HG03135 (cell line): ENCODE measurements around the gene RASIP1.
"Not testable (repeated sequence)": the region's sequence is repeated elsewhere in the genome, so short reads cannot be mapped to it uniquely, and the experiment has no call there.

ENCODE experiments used
- ATAC-seq: cut with Tn5 transposase; IDR thresholded peaks from one replicate; pipeline ENCODE4 v1.9.1; 2021; ENCODE audit warnings: mild to moderate bottlenecking, moderate library complexity; ENCODE audit not compliant: unreplicated experiment

RASIP1 gene

DNA sequence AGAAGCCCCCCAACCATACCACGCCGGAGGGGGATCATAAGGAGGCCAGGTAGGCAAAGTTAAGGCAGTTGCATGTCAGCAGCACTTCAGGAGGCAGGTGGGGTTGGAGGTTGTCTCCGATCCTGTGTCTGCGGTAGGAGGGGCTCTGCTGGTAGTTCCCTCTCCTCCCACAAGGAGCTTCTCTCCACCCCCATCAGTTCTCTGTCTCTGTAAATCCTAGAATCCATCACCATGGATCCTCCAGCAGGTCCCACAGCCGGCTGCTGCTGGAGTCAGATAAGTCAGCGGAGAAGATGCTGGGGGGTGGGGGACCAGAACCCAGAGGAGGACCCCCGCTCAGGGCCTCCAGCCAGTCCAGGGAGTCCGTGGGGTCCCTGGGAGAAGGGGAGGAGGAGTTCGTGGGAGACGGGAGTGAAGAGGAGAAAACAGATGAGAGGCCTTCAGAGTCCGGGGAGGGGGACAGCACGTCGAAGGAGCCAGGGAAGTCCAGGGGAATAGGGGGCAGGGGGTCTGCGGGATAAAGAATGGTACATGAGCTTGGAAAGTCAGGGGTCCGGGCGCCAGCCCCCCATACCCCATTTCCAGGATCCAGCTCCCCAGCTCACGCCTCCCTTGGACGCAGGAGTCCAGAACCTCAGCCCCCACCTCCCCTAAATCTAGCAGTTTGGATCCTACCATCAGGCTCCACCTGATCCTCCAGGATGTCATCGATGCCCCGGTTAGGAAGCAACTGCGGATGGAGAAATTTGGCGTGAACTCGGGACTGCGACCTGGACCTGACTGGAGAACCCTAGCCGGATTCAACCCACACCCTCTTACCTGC lies 27.2 kb downstream of the RASIP1 start:
- no peak for ATAC-seq

DNA sequence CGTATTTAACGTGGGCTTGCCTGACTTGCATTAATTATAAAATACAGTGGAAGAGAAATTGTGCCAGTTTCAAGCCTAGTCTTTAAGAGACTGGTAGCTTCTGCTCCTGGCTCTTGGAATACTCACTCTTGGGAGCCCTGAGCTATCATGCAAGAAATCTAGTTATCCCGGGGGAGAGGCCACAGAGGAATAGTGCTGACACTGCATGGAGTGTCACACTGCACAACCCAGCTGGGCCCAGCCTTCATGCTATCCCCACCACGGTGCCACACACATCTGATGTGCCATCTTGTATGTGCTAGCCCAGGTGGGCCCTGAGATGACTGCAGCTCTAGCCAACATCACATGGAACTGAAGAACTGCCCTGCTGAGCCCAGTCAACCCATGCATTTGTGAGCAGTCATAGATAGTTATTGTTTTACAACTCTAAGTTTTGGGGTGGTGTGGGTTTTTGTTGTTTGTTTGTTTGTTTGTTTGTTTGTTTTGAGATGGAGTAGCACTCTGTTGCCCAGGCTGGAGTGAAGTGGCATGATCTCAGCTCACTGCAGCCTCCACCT lies 29.2 kb downstream of the RASIP1 start:
- no peak for ATAC-seq

DNA sequence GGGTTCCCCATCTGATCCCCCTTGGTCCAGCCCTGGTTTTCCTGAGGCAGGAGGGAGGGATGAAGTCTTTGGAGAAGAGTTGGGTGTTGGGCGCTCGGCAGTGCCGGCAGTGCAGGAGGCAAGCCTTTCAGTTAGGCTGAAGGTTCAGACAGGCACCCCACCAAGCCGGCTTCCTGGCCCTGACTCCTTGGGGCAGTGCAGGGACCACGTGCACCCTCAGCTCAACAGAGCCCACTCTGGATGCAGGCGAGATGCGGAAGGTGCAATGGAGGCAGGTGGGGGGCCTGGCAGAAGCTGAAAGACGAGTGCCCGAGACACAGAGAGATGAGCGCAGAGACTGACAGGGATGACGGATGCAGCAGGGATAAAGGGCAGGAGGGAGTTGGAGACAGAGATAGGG lies 31.9 kb downstream of the RASIP1 start:
- no peak for ATAC-seq

DNA sequence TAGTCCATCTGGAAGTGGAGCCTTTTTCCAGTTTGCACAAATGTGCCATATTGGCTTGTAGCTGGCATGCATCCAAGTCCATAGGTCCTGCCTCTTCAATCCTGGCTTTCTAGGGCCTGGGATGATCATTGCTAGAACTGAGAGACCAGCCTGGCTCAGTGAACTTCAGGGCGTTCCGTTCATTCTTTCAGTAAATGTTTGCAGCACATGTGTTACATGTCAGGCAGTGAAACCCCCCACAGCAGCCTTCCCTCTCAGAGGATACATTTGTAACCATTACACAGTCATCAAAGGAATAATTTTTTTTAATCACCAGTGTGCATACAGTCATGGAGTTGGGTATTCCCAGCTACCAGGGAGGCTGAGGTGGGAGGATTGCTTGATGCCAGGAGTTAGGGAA lies 35.0 kb downstream of the RASIP1 start:
- ATAC-seq: no peak

DNA sequence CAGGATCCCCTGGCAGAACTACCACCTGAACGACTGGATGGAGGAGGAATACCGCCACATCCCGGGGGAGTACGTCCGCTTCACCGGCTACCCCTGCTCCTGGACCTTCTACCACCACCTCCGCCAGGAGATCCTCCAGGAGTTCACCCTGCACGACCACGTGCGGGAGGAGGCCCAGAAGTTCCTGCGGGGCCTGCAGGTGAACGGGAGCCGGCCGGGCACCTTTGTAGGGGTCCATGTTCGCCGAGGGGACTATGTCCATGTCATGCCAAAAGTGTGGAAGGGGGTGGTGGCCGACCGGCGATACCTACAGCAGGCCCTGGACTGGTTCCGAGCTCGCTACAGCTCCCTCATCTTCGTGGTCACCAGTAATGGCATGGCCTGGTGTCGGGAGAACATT lies 37.1 kb downstream of the RASIP1 start:
- ATAC-seq: no peak

DNA sequence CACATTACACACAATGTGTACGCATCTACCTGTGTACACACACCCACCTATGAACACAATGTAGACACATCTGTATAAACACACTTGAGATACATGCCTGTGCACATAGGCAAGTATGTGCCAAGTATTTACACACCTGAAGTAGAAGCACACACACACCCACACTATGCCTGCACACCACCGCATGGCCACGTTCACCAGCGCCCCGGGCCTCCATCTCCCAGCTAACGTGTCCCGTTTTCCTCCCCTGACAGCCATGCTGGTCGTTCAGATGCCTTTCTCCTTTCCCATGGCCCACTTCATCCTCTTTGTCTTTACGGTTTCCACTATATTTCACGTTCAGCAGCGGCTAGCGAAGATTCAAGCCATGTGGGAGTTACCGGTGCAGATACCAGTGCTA lies 37.7 kb downstream of the RASIP1 start:
- ATAC-seq: no peak

DNA sequence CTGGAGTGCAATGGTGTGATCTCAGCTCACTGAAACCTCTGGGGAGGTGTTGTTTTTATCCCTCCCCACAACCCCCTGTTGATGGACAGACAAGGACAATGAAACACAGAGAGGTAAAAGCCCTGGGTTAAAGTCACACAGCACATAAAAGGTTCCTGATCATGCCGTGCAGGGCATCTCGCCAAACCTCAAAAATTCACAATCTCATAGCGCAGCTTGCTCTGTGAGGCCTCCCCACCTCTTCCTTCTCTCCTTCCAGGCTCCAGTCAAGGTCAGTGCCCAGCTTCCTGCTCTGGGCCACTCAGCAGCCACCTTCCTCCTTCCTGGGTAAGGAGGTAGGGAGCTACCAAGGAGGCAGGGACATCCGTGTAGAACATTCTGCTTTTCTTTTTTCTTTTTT lies 42.4 kb downstream of the RASIP1 start:
- ATAC-seq: no peak

DNA sequence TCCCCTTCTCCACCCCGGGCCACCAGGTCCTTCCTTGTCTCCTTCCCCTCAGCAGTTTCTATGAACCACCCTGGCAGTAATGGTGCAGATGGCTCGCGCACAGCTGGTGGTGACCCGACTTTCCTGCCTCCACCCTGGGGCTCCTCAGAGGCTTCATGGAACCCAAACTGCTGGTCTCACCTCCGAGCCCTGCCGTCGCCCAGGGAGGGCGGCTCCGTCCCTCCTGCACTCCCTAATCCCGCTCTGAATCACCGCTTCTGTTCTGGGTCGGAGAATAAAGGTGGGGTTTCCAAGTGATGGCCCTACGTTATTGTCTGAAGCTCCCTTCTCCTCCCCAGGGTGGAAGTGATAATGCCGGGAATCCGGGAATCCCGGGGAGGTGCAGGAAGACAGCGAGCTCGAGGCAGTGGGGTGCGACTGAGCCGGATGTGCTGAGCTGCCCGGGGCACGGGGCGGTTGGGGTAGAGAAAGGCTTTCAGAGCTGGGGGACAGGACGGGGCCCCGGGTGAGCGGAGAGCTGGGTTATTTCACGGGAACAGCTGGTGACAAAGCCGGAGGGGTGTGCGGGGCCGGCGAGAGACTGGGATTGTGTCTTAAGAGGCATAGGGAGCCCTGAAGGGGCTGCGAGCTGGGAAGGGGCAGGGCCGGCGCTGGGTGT lies 43.9 kb downstream of the RASIP1 start:
- no peak for ATAC-seq

DNA sequence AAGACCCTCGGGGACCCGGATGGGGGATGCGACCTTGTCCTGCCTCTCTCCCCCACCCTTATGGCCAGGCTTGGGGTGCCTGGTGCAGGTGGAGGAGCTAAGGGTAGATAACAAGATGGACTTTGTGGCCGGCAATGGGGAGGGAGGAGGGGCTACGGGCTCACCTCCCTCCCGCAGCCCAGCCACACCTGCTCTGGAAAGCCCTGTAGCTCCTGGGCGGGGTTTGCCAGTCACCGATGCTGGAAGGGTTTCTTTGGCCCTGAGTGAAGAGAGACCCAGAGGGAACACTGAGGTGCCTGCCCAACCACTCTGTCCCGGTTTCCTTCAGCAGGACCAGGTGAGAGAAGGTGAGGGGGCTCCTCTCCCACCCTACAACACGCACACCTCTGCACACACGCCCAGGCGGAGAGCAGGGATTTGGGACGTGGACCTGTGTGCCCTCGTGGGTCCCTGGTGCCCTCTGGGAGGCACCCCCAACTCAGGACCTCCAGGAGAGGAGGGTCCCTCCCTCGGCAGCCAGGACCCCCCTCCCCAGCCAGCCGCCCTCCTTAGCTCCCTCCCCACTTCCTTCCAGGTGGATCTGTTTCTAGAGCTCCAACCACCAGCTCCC lies 44.6 kb downstream of the RASIP1 start, which contains the start of gene FUT2:
TSS of gene FUT2 (plus strand) at position 229 of the 610 bp plus-strand sequence. CDS start 6,986 bp downstream, outside the sequence.
- ATAC-seq: no peak

DNA sequence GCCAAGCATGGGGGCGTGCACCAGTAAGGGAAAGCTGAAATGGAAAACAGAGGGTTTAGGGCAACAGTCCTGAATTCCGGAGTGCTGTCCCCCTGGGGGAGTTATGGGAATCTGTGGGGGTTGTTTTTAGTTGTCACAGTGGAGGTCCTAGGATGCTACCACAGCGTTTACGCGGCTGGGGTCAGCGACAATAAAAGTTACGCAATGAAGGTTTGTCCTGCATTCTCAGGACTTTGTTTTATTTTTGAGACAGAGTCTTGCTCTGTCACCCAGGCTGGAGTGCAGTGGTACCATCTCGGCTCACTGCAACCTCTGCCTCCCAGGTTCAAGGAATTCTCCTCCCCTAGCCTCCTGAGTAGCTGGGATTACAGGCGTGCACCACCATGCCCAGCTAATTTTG lies 46.8 kb downstream of the RASIP1 start:
- ATAC-seq: not testable (repeated sequence)

DNA sequence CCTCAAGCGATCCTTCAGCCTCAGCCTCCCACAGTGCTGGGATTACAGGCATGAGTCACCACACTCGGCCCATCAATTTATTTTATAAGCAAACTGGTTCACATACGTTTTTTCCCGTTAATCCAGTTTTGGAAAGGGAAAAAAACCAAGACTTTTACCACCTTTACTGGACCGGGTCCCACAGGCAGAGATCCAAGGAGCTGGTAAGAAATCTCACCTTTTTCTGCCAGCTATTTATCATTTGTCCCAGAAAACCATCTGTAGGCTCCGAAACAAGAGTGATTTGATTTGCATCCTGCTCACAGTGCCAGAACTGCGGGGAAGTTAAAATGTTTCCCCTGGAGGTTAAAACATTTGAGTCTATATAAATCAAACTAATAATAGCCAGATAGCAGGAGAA lies 51.0 kb downstream of the RASIP1 start:
- ATAC-seq: no peak

DNA sequence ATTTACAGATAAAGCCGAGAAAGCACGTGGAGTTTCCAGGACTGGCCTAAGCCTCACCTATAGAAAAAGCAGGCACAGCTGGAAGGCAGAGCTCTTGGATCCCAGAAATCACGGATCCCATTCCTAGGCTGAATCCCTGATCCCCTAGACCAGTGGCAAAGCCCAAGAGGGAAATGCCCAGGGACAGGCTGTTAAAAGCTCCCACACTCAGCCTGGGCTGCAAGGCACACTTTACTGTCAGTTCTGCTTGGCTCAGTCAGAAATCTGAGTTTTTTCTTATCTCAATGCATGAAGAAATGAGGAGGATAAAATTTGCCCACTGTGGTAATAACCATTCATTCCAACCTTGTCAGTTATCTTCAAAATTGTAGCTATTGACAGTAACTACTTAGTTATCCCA lies 52.6 kb downstream of the RASIP1 start:
- no peak for ATAC-seq

DNA sequence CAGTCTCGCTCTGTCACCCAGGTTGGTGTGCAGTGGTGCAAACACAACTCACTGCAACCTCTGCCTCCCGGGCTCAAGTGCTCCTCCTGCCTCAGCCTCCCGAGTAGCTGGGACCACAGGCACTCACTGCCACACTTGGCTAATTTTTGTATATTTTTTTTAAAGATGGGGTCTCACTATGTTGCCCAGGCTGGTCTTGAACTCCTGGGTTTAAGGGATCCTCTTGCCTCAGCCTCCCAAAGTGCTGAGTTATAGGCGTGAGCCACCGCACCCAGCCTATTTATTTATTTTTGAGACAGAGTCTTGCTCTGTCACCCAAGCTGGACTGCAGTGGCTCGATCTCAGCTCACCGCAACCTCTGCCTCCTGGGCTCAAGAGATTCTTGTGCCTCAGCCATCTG lies 53.8 kb downstream of the RASIP1 start:
- ATAC-seq: not testable (repeated sequence)

DNA sequence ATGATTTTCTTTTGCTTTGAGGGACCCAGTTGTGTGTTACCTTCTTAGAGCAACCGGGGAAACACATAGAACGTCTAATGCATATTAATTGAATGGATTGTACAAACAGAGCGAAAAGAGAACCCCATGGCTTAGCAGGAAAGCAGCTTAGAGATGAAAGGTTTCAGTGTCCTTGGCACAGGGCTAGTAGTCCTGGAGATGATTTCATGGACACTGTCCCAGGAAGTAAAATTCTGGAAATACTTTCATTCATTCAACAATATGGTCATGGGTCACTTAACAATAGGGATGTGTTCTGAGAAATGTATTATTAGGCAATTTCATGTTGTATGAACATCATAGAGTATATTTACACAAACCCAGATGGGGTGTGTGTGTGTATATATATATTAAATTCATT lies 54.3 kb downstream of the RASIP1 start:
- no peak for ATAC-seq

DNA sequence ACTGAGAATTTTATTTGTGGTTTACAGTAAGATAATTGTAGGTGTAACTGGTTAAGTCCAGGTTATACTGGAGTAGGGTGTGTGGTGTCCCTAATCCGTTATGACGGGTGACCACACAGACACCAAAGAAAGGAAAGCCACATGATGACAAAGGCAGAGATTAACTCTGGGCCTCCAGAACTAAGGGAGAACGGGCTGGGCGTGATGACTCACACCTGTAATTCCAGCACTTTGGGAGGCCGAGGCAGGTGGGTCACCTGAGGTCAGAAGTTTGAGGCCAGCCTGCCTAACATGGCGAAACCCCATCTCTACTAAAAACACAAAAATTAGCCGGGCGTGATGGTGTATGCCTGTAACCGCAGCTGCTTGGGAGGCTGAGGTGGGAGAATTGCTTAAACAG lies 54.8 kb downstream of the RASIP1 start:
- ATAC-seq: no peak

DNA sequence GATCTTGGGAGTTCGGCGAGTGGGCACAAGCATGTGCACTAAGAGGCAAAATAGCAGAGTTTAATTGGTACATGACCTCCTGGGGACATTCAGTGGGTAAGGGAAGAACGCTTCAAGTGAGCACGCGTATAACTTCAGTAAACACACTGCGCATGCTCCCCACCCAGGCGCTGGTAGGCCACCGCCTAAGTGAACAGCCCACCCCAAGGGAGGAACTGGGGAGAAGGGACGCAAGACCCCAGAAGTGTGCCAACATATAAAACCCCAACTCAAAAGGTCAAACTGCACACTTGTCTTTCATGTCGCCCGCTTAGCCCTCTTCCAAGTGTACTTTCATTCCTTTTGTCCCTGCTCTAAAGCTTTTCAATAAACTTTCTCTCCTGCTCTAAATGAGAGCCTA lies 57.1 kb downstream of the RASIP1 start:
- no peak for ATAC-seq

DNA sequence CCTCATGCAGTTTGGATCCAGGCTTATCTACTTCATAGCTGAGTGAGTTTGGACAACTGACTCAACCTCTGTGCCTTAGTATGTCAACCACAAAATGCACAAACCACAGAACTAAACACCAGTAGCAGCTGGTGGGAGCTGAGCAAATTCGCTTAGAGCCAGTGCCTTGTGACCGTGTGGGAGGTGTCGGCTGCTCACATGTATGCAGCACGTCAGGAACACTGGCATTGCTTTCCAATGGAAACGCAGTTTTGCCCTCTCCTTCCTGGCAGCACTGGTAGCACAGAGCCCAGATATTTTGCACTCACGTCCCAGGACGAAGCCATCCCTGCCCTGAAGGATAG lies 59.3 kb downstream of the RASIP1 start:
- no peak for ATAC-seq

DNA sequence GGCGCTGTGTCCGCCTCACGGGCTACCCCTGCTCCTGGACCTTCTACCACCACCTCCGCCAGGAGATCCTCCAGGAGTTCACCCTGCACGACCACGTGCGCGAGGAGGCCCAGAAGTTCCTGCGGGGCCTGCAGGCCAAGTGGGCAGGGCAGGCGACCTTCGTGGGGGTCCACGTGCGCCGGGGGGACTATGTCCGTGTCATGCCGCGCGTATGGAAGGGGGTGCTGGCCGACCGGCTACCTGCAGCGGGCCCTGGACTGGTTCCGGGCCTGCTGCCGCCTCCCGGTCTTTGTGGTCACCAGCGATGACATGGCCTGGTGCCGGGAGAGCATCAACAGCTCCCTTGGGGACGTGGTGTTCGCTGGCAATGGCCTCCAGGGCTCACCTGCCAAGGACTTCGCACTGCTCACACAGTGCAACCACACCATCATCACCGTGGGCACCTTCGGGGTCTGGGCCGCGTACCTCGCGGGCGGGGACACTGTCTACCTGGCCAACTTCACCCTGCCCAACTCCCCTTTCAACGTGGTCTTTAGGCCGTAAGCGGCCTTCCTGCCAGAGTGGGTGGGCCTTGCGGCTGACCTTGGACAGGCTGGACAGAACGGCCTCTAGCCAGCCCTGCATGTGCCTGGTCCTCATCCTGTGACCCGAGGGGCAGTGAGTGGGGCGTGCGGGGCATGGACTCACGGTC lies 59.8 kb downstream of the RASIP1 start:
- ATAC-seq: no peak

DNA sequence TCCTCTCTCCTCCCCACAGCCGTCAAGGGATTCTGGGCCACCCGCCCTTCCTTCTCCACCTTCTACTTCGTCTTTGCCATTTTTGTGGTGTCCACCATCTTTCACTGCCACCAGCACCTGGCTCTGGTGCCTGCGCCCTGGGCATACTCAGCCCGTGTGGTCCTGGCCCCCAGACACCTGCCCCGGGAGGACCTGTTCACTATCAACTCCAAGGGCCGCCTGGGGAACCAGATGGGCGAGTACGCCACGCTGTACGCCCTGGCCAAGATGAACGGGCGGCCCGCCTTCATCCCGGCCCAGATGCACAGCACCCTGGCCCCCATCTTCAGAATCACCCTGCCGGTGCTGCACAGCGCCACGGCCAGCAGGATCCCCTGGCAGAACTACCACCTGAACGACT lies 60.4 kb downstream of the RASIP1 start:
- not testable (repeated sequence) for ATAC-seq

DNA sequence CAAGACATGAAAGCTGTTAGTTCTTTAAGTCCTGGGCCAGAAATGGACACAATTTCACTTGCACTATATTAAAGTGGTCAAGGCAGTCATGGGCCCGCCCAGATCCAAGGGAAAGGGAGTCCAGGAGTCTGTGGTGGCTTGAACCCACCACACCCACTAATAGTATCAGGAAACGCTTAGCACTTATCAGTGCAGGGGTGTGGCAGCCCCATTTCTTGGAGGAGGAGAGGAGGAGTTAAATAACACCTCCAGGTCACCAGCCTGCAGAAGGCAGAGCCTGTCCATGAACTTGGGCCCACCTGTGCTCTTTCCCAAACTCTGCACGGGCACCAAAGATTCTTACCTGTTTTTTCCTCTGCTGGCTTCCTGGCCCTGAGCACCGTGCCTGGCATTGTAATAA lies 62.2 kb downstream of the RASIP1 start:
- ATAC-seq: no peak

DNA sequence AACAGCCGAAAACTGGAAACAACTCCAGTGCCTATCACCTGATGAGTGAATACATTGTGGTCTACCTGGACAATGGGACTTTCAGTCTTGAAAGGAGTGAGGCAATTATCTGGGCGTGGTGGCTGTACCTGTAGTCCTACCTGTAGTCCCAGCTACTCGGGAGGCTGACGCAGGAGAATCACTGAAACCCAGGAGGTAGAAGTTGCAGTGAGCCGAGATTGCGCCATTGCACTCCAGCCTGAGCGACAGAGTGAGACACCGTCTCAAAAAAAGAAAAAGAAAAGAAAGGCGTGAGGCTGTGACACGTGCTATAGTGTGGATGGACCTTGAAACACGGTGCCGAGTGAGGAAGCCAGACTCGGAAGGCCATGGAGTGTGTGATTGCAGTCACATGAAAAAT lies 63.5 kb downstream of the RASIP1 start:
- ATAC-seq: no peak
